Measurements from ENCODE around the gene SMIM9.

Gene SMIM9

GRCh38 chrX:154795016-154795415, 39.4 kb downstream of the SMIM9 start:
- Histone ChIP-seq H3K4me3 (ENCODE audit: low read length) (no peak overlapping the region), H3F3A (ENCODE audit: insufficient read depth, low read length) (no peaks in the 10 kb centered on the region), H3K9me3 (replicated peaks; ENCODE audit: insufficient read depth, low read length) (no peaks in the 10 kb centered on the region), H3K4me2 (ENCODE audit: low read depth, low read length) (no peak overlapping the region), H3K9me2 (replicated peaks; ENCODE audit: insufficient read depth, low read length) (no peaks in the 10 kb centered on the region), H3K36me3 (replicated peaks; ENCODE audit: insufficient read depth, low read length) (no peaks in the 10 kb centered on the region), H3K4me1 (ENCODE audit: low read length) (0 out of 2 replicates have a peak, but pooled peaks cover 5% of the 10 kb centered on the region), H4K20me1 (ENCODE audit: insufficient read depth, low read length) (no peaks in the 10 kb centered on the region), H3K27ac (ENCODE audit: low read length) (no peak overlapping the region), H3K27me3 (replicated peaks; ENCODE audit: insufficient read depth, low read length) (no peaks in the 10 kb centered on the region), H3K9ac (ENCODE audit: low read length) (no peak overlapping the region), H3K79me2 (ENCODE audit: low read length) (peaks cover 10% of the 10 kb centered on the region; the same call in 1 of the 2 replicates), H2AFZ (ENCODE audit: low read length) (no peak overlapping the region)
- no peak for TF ChIP-seq CTCF (IDR thresholded peaks at IDR 0.05; ENCODE audit: low read length)
- DNase-seq, result no peak

GRCh38 chrX:154793084-154793795, 41.2 kb downstream of the SMIM9 start:
- H3K9me2 ChIP-seq (replicated peaks; ENCODE audit: insufficient read depth, low read length), result no peaks in the 10 kb centered on the region
- H3K9me3 ChIP-seq (replicated peaks; ENCODE audit: insufficient read depth, low read length), result no peaks in the 10 kb centered on the region
- no peak overlapping the region for H2AFZ ChIP-seq (ENCODE audit: low read length)
- H3K79me2 ChIP-seq (ENCODE audit: low read length), result peaks cover 10% of the 10 kb centered on the region; the same call in 1 of the 2 replicates
- no peak overlapping the region for H3K4me2 ChIP-seq (ENCODE audit: low read depth, low read length)
- H3F3A ChIP-seq (ENCODE audit: insufficient read depth, low read length), result no peaks in the 10 kb centered on the region
- no peak overlapping the region for H3K27ac ChIP-seq (ENCODE audit: low read length)
- H4K20me1 ChIP-seq (ENCODE audit: insufficient read depth, low read length), result no peaks in the 10 kb centered on the region
- no peak overlapping the region for H3K9ac ChIP-seq (ENCODE audit: low read length)
- H3K4me1 ChIP-seq (ENCODE audit: low read length), result 0 out of 2 replicates have a peak, but pooled peaks cover 5% of the 10 kb centered on the region
- TF ChIP-seq CTCF (IDR thresholded peaks at IDR 0.05; ENCODE audit: low read length) (no peak), EZH2 (optimal IDR thresholded peaks at IDR 0.05; ENCODE audit: low read depth, low read length) (no peak), EZH2phosphoT487 (IDR thresholded peaks at IDR 0.05; ENCODE audit: low read length) (no peak)
- no peaks in the 10 kb centered on the region for H3K36me3 ChIP-seq (replicated peaks; ENCODE audit: insufficient read depth, low read length)
- H3K27me3 ChIP-seq (replicated peaks; ENCODE audit: insufficient read depth, low read length), result no peaks in the 10 kb centered on the region
- no peak overlapping the region for H3K4me3 ChIP-seq (ENCODE audit: low read length)
- no peak for DNase-seq

- Histone ChIP-seq H3K36me3 (replicated peaks; ENCODE audit: insufficient read depth, low read length) (no peaks in the 10 kb centered on the region), H3K79me2 (ENCODE audit: low read length) (peaks cover 6% of the 10 kb centered on the region; the same call in 1 of the 2 replicates), H3K9me3 (replicated peaks; ENCODE audit: insufficient read depth, low read length) (no peaks in the 10 kb centered on the region), H2AFZ (ENCODE audit: low read length) (no peak overlapping the region), H3K9me2 (replicated peaks; ENCODE audit: insufficient read depth, low read length) (no peaks in the 10 kb centered on the region), H3K27me3 (replicated peaks; ENCODE audit: insufficient read depth, low read length) (no peaks in the 10 kb centered on the region), H3F3A (ENCODE audit: insufficient read depth, low read length) (no peaks in the 10 kb centered on the region), H3K27ac (ENCODE audit: low read length) (no peak overlapping the region), H3K4me3 (ENCODE audit: low read length) (no peak overlapping the region), H3K4me2 (ENCODE audit: low read depth, low read length) (no peak overlapping the region), H3K4me1 (ENCODE audit: low read length) (0 out of 2 replicates have a peak, but pooled peaks cover 5% of the 10 kb centered on the region), H4K20me1 (ENCODE audit: insufficient read depth, low read length) (no peaks in the 10 kb centered on the region), H3K9ac (ENCODE audit: low read length) (no peak overlapping the region)
- DNase-seq, result no peak
- TF ChIP-seq EZH2 (optimal IDR thresholded peaks at IDR 0.05; ENCODE audit: low read depth, low read length) (no peak), CTCF (IDR thresholded peaks at IDR 0.05; ENCODE audit: low read length) (no peak), EZH2phosphoT487 (IDR thresholded peaks at IDR 0.05; ENCODE audit: low read length) (no peak)
These were observed 42.5 kb downstream of the SMIM9 start for GRCh38 chrX:154791939-154792338.

Data from MM.1S (cell line).